Stimulated activated CD4-positive, alpha-beta T cell treated with anti-CD3 and anti-CD28 coated beads, Interleukin-1b, Interleukin-23, amount 100 ng/mL, for 24 hours (primary cell): Measurements from ENCODE around the gene ASIC4.

ENCODE experiments used
- DNase-seq, 4 experiments: peaks; one replicate each; pipeline ENCODE4 v3.0.0-alpha.2; 2020; ENCODE audit warnings: low read depth in 4 of 4, low spot score in 1 of 4

Gene ASIC4

GRCh38 chr2:219478916-219479315 lies 35.4 kb upstream of the ASIC4 start:
- DNase-seq, result no peak

GRCh38 chr2:219480004-219480403 lies 34.3 kb upstream of the ASIC4 start:
- no peak for DNase-seq

- DNase-seq, result no peak
Measured at GRCh38 chr2:219482674-219483405, 31.4 kb upstream of the ASIC4 start.

GRCh38 chr2:219483451-219484342 lies 30.6 kb upstream of the ASIC4 start:
- DNase-seq, result no peak

DNA sequence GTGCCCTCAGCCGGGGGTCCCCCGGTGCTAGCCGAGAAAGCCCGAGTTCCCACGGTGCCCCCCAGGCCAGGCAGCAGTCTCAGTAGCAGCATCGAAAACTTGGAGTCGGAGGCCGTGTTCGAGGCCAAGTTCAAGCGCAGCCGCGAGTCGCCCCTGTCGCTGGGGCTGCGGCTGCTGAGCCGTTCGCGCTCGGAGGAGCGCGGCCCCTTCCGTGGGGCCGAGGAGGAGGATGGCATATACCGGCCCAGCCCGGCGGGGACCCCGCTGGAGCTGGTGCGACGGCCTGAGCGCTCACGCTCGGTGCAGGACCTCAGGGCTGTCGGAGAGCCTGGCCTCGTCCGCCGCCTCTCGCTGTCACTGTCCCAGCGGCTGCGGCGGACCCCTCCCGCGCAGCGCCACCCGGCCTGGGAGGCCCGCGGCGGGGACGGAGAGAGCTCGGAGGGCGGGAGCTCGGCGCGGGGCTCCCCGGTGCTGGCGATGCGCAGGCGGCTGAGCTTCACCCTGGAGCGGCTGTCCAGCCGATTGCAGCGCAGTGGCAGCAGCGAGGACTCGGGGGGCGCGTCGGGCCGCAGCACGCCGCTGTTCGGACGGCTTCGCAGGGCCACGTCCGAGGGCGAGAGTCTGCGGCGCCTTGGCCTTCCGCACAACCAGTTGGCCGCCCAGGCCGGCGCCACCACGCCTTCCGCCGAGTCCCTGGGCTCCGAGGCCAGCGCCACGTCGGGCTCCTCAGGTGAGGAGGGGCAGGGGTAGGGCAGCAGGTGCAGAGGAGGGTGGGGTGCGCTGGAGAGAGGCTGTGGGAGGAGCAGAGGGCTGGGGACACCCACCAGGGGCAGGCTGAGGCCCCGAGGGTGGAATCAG lies 29.7 kb upstream of the ASIC4 start:
- DNase-seq, result no peak

GRCh38 chr2:219485201-219485580 lies 29.1 kb upstream of the ASIC4 start:
- DNase-seq, result no peak

GRCh38 chr2:219486380-219486959 lies 27.8 kb upstream of the ASIC4 start:
- DNase-seq, result no peak

GRCh38 chr2:219488149-219488843 lies 26.0 kb upstream of the ASIC4 start:
- DNase-seq, result no peak

DNA sequence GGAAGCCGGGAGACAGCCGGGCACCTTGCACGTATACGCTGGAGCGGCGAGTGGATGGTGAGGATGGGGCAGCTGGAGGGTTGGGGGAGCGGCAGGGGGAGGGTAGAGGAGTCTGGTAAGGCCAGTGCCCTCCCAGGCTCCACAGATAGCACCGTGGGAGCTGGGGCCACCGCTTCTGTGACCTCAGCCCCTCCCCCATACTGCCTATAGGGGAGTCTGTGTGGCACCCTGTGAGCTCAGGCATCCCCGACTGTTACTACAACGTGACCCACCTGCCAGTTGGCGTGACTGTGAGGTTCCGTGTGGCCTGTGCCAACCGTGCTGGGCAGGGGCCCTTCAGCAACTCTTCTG lies 25.5 kb upstream of the ASIC4 start:
- DNase-seq, result no peak

- no peak for DNase-seq
Measured at GRCh38 chr2:219489315-219489714, 25.0 kb upstream of the ASIC4 start.

DNA sequence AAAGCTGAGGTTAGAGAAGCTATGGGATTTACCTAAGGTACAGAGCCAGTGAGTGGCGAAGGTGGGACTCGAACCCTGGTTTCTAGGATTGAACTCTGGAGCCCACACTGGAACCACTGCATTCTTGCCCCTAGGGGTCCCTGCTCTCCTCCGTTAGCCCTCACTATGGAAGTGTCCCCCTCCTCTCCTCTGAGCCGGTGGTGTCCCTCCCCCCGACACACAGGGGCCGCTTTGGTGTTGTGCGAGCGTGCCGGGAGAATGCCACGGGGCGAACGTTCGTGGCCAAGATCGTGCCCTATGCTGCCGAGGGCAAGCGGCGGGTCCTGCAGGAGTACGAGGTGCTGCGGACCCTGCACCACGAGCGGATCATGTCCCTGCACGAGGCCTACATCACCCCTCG lies 24.1 kb upstream of the ASIC4 start:
- no peak for DNase-seq

DNA sequence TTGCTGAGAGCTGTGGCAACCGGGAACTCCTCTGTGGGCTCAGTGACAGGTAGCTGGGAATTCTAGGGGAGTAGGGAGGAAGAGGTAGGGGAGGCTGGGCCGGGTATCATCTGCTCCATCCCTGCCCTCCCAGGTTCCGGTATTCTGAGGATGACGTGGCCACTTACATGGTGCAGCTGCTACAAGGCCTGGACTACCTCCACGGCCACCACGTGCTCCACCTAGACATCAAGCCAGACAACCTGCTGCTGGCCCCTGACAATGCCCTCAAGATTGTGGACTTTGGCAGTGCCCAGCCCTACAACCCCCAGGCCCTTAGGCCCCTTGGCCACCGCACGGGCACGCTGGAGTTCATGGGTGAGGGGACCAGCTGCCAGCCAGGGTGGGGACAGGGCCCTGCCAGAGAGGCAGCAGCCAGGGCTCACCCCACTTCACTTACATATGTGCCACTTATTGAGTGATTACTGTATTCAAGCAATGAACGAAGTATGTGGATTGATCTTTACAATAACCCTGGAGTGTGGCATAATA lies 23.6 kb upstream of the ASIC4 start:
- DNase-seq, result no peak

GRCh38 chr2:219491278-219491963 lies 22.9 kb upstream of the ASIC4 start:
- DNase-seq, result no peak

DNA sequence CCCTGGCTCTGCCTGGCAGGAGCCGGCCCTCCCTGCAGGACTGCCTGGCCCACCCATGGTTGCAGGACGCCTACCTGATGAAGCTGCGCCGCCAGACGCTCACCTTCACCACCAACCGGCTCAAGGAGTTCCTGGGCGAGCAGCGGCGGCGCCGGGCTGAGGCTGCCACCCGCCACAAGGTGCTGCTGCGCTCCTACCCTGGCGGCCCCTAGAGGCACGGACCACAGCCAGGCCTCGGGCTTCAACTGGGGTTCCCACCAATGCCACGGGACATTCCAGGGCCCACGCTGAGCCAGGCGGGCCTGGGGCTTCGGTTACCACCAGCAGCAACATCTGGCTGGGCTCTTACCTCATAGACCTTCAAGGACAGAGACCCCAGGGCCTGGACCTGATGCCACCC lies 21.7 kb upstream of the ASIC4 start:
- no peak for DNase-seq

GRCh38 chr2:219493086-219493485 lies 21.2 kb upstream of the ASIC4 start:
- DNase-seq, result no peak

DNA sequence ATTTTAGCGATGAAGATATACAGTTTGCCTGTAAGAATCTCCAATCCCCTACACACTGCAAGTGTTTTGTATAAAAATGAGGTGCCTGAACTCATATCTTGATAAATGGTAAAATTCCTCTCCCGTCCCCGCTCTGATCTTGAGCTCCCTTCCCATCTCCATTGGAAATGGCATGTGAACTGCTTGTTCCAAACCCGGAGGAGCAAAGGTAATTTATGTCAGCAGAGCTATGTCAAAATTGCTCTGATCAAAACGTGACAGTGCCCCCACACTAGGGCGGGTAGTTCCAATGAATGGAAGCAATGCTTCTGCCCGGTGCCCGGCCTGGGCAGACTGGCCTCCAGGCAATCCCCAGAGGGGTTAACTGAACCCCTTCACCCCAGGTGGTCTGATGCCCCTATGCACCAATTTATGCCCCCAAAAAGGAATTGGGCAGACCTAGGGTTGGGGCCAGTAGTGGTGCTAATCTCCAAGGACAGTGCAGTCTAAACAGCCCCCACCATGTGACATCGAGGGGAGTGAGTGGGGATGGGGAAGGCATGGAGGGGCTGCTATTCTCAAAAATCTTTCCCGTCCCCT lies 19.2 kb upstream of the ASIC4 start:
- DNase-seq, result no peak

- DNase-seq, result peak in 2 of 4 experiments; percentile 33 to 51
Measured at GRCh38 chr2:219495531-219496122, 18.7 kb upstream of the ASIC4 start.

GRCh38 chr2:219496247-219496824 lies 17.9 kb upstream of the ASIC4 start:
- DNase-seq, result no peak
